B cell (primary cell): Measurements from ENCODE around the gene TSEN15. TPM values are rescaled to one million over a fixed set of nuclear protein-coding genes. Genes with fewer than 3 reads are reported as not detected.

Experiments used
- ATAC-seq: fragments of 200-7000 bp; cut with Tn5 transposase; one replicate; pipeline ENCODE4 v1.10.0; 2021; ENCODE audit warnings: low read depth, mild to moderate bottlenecking, moderate number of reproducible peaks, moderate library complexity
- CTCF ChIA-PET: fragments of 350-600 bp; sonication (Branson Sonifier 250); formaldehyde crosslinking; loops from one replicate; lab custom pipeline; 2021; ENCODE audit warnings: antibody characterized with exemption, inconsistent platforms; lab: Charles Lee
- POLR2A ChIA-PET: fragments of 350-600 bp; sonication (Branson Sonifier 250); formaldehyde crosslinking; loops from one replicate; lab custom pipeline; 2021; ENCODE audit warnings: antibody characterized with exemption; lab: Charles Lee
- DNase-seq: peaks from one replicate; pipeline ENCODE4 v3.0.0; 2013
- H2AFZ ChIP-seq: 2 replicates; pipeline ENCODE4 v1.6.1; 2012; ENCODE audit warnings: mild to moderate bottlenecking, low read depth, low read length; ENCODE audit not compliant: insufficient read depth, poor library complexity, severe bottlenecking
- H3K27ac ChIP-seq, 2 donors: 1 replicate in 1 of 2; 2 replicates in 1 of 2; pipeline ENCODE4 v1.5.1; 2012 to 2013; ENCODE audit warnings: low read length in 2 of 2, mild to moderate bottlenecking in 2 of 2, moderate library complexity in 1 of 2
- H3K27me3 ChIP-seq, 4 experiments: fragments of 200-600 bp in 1 of 4; sonication (generic) in 1 of 4; replicated peaks in 1 of 4; 1 replicate in 2 of 4; 2 replicates in 2 of 4; pipeline versions ENCODE4 v1.6.1 to v1.7.0; 2013 to 2016; ENCODE audit warnings: low read length in 3 of 4, mild to moderate bottlenecking in 2 of 4, mixed read lengths in 1 of 4, moderate library complexity in 1 of 4; ENCODE audit not compliant: insufficient read depth in 4 of 4, control insufficient read depth in 3 of 4; ENCODE audit errors: control extremely low read depth in 1 of 4
- H3K36me3 ChIP-seq, 2 experiments: replicated peaks in 1 of 2; 1 replicate in 1 of 2; 2 replicates in 1 of 2; pipeline versions ENCODE4 v1.6.1 to v1.7.1; 2013; ENCODE audit warnings: low read length in 1 of 2; ENCODE audit not compliant: insufficient read depth in 2 of 2, control insufficient read depth in 1 of 2; ENCODE audit errors: control extremely low read depth in 1 of 2, extremely low read depth in 1 of 2
- H3K4me1 ChIP-seq, 2 donors: fragments of 200-600 bp in 1 of 2; sonication (generic) in 1 of 2; 1 replicate in 1 of 2; 2 replicates in 1 of 2; pipeline versions ENCODE4 v1.5.1 to v1.6.1; 2013 to 2017; ENCODE audit warnings: low read length in 2 of 2; ENCODE audit not compliant: control insufficient read depth in 2 of 2, insufficient read depth in 2 of 2
- H3K4me2 ChIP-seq: replicated peaks from 2 replicates; pipeline ENCODE3; 2012; ENCODE audit warnings: mild to moderate bottlenecking, low read depth, low read length; ENCODE audit not compliant: poor library complexity, severe bottlenecking
- H3K4me3 ChIP-seq, 5 experiments: fragments of 200-600 bp in 1 of 5; sonication (generic) in 1 of 5; 1 replicate in 3 of 5; 2 replicates in 2 of 5; pipeline versions ENCODE4 v1.5.1 to v1.7.0; 2011 to 2016; ENCODE audit warnings: low read length in 4 of 5, mild to moderate bottlenecking in 4 of 5, low read depth in 2 of 5, control low read depth in 1 of 5, moderate library complexity in 1 of 5; ENCODE audit not compliant: insufficient read depth in 1 of 5; ENCODE audit errors: control extremely low read depth in 1 of 5, extremely low read depth in 1 of 5
- H3K79me2 ChIP-seq: fragments of 200-600 bp; sonication (generic); one replicate; pipeline ENCODE4 v1.6.0; 2016; ENCODE audit warnings: low read length; ENCODE audit not compliant: control insufficient read depth, insufficient read depth
- H3K9ac ChIP-seq: fragments of 200-600 bp; sonication (generic); 2 replicates; pipeline ENCODE4 v1.6.1; 2017; ENCODE audit warnings: mild to moderate bottlenecking, low read length, moderate library complexity
- H3K9me3 ChIP-seq, 3 donors: one replicate each; pipeline versions ENCODE4 v1.6.1 to v1.7.1; 2013; ENCODE audit warnings: low read length in 2 of 3; ENCODE audit not compliant: control insufficient read depth in 2 of 3, insufficient read depth in 1 of 3; ENCODE audit errors: control extremely low read depth in 1 of 3
- H4K20me1 ChIP-seq: 2 replicates; pipeline ENCODE4 v1.6.0; 2012; ENCODE audit warnings: mild to moderate bottlenecking, low read length; ENCODE audit not compliant: insufficient read depth, control insufficient read depth, poor library complexity, severe bottlenecking
- H3K27ac Mint-ChIP-seq: one replicate; pipeline ENCODE4 v1.8.0; 2021; ENCODE audit warnings: mixed read lengths
- H3K27me3 Mint-ChIP-seq: one replicate; pipeline ENCODE4 v1.8.0; 2021; ENCODE audit warnings: mixed read lengths
- H3K4me1 Mint-ChIP-seq: one replicate; pipeline ENCODE4 v1.8.0; 2021; ENCODE audit warnings: mixed read lengths
- H3K4me3 Mint-ChIP-seq: one replicate; pipeline ENCODE4 v1.8.0; 2021; ENCODE audit warnings: mixed read lengths
- H3K9me3 Mint-ChIP-seq: one replicate; pipeline ENCODE4 v1.8.0; 2022; ENCODE audit warnings: mixed read lengths; ENCODE audit not compliant: insufficient read depth
- CTCF ChIP-seq: fragments of 200-600 bp; IDR thresholded peaks from one replicate; pipeline ENCODE4 v1.8.0; 2022; ENCODE audit warnings: antibody characterized with exemption, mild to moderate bottlenecking
- EZH2 ChIP-seq: IDR thresholded peaks from 2 replicates; pipeline ENCODE4 v1.6.1; 2012; ENCODE audit warnings: borderline replicate concordance, low read depth, mild to moderate bottlenecking, moderate library complexity, low read length; ENCODE audit not compliant: insufficient read depth, poor library complexity, severe bottlenecking
- WGBS: methylation state at CpG from one replicate; pipeline ENCODE4 v1.1.5; 2013; ENCODE audit warnings: missing lambda C conversion rate; ENCODE audit not compliant: insufficient coverage; 5-methylcytosine and 5-hydroxymethylcytosine counted together
- intact Hi-C: fragments of 100-400 bp; cut with micrococcal nuclease; formaldehyde crosslinking; loops from one replicate; pipeline ENCODE4 v1.10.0; 2022
- polyA plus RNA-seq: library from polyadenylated mRNA; depleted of rRNA; stranded (reverse); fragments of >200 nt; gene quantifications from 2 replicates; pipeline ENCODE4 v1.2.3, GENCODE V29; 2012
- total RNA-seq, 2 donors: library from RNA; stranded (reverse); fragments of 120-200 nt in 1 of 2; gene quantifications; 1 replicate in 1 of 2; 2 replicates in 1 of 2; pipeline versions ENCODE4 v1.2.3 to v1.2.4, GENCODE V29; 2013 to 2022

TSEN15 gene
- total and polyA plus RNA-seq, 2 donors (not counting 1 experiment from before 2014, with no cell fraction given) = 15.5 to 25.2 TPM

GRCh38 chr1:184110272-184111204 is 59.0 kb downstream of the TSEN15 start:
- H3K4me1 ChIP-seq = no peaks in the 10 kb centered on the region
- no peaks in the 10 kb centered on the region for H3K27me3 ChIP-seq
- no peak overlapping the region for H2AFZ ChIP-seq
- POLR2A ChIA-PET = no interaction called here
- CTCF ChIA-PET = no interaction called here
- H3K4me3 ChIP-seq = no peak overlapping the region
- no peak for DNase-seq
- H3K79me2 ChIP-seq = no peaks in the 10 kb centered on the region
- TF ChIP-seq EZH2 = no peak
- TF ChIP-seq CTCF = no peak
- Mint-ChIP-seq H3K4me3 (no peak overlapping the region), H3K27me3 (no peaks in the 10 kb centered on the region), H3K4me1 (peaks cover 5% of the 10 kb centered on the region), H3K27ac (no peak overlapping the region), H3K9me3 (peaks cover 3% of the 10 kb centered on the region)
- peaks cover 2 to 3% (median 3%) of the 10 kb centered on the region in 3 donors for H3K9me3 ChIP-seq
- no peak overlapping the region for H3K9ac ChIP-seq
- H3K27ac ChIP-seq = no peak overlapping the region
- no peaks in the 10 kb centered on the region for H3K36me3 ChIP-seq
- no peaks in the 10 kb centered on the region for H4K20me1 ChIP-seq
- no peak overlapping the region for H3K4me2 ChIP-seq
- intact Hi-C loops = no loop called here
- WGBS = 81% methylated on average over 9 of the region's 11 CpGs
- ATAC-seq = no peak
